ENCODE measurements around the gene LDHAL6B. TPM values are rescaled to one million over a fixed set of nuclear protein-coding genes. Genes with fewer than 3 reads are reported as not detected.

LDHAL6B gene
- total RNA-seq, 1 donor from 2014 or later = not detected

GRCh38 chr15:59232476-59232875 is 25.8 kb downstream of the LDHAL6B start:
- ChIA-PET CTCF (interaction anchor here (0.8 kb wide), 1 partner anchor 10 kb away, joined by 3 read pairs; no protein-coding TSS in a partner anchor), POLR2A (no interaction called here)
- no peak for DNase-seq
- no peak for ATAC-seq (ENCODE audit: low read depth)
- no peaks in the 10 kb centered on the region for H3K27me3 Mint-ChIP-seq
- TF ChIP-seq CTCF (IDR thresholded peaks at IDR 0.05) = no peak
- no peaks in the 10 kb centered on the region for H3K9me3 Mint-ChIP-seq
- peaks cover 28% of the 10 kb centered on the region for H3K4me1 Mint-ChIP-seq
- peak overlapping the region; percentile 30 for H3K27ac Mint-ChIP-seq
- intact Hi-C loops (cut with micrococcal nuclease) = no loop called here
- H3K4me3 Mint-ChIP-seq = no peak overlapping the region
- H3K36me3 Mint-ChIP-seq (ENCODE audit: low read depth) = peaks cover 47% of the 10 kb centered on the region

- DNase-seq = no peak
- Mint-ChIP-seq H3K4me3 (peak overlapping the region; percentile 65), H3K36me3 (ENCODE audit: low read depth) (peaks cover 39% of the 10 kb centered on the region), H3K4me1 (peaks cover 45% of the 10 kb centered on the region), H3K27ac (peak overlapping the region; percentile 88), H3K9me3 (no peaks in the 10 kb centered on the region), H3K27me3 (no peaks in the 10 kb centered on the region)
- POLR2A ChIA-PET = interaction anchor here (0.7 to 2.3 kb wide), 4 partner anchors 60 to 293 kb away, joined by 3 to 12 read pairs (median 5); no protein-coding TSS in a partner anchor
- CTCF ChIA-PET = interaction anchor here (2.7 kb wide), 1 partner anchor 10 kb away, joined by 14 read pairs; no protein-coding TSS in a partner anchor
- TF ChIP-seq CTCF (IDR thresholded peaks at IDR 0.05) = no peak
- intact Hi-C loops (cut with micrococcal nuclease) = loop anchor here (5.0 kb wide), 1 partner anchor 59 kb away; no protein-coding TSS in a partner anchor
- no peak for ATAC-seq (ENCODE audit: low read depth)
Measured at GRCh38 chr15:59236394-59236793, 29.8 kb downstream of the LDHAL6B start.

- Mint-ChIP-seq H3K4me3 (peak overlapping the region; percentile 48), H3K36me3 (ENCODE audit: low read depth) (peaks cover 36% of the 10 kb centered on the region), H3K9me3 (no peaks in the 10 kb centered on the region), H3K27ac (peak overlapping the region; percentile 88), H3K27me3 (no peaks in the 10 kb centered on the region), H3K4me1 (peaks cover 46% of the 10 kb centered on the region)
- DNase-seq (no peak), ATAC-seq (ENCODE audit: low read depth) (peak; percentile 84)
- POLR2A ChIA-PET = interaction anchor here (0.5 to 2.3 kb wide), 8 partner anchors 10 to 291 kb away, joined by 3 to 12 read pairs (median 4); no protein-coding TSS in a partner anchor
- intact Hi-C loops (cut with micrococcal nuclease) = loop anchor here (1.0 to 5.0 kb wide), 4 partner anchors 14 to 176 kb away; no protein-coding TSS in a partner anchor
- TF ChIP-seq CTCF (IDR thresholded peaks at IDR 0.05) = no peak
- CTCF ChIA-PET = interaction anchor here (1.1 to 2.7 kb wide), 4 partner anchors 9 to 175 kb away, joined by 3 to 14 read pairs (median 4); no protein-coding TSS in a partner anchor
Measured at GRCh38 chr15:59237119-59237855, 30.6 kb downstream of the LDHAL6B start.

- Mint-ChIP-seq H3K27ac (peak overlapping the region; percentile 88), H3K4me1 (peaks cover 43% of the 10 kb centered on the region), H3K27me3 (no peaks in the 10 kb centered on the region), H3K9me3 (no peaks in the 10 kb centered on the region), H3K36me3 (ENCODE audit: low read depth) (peaks cover 33% of the 10 kb centered on the region), H3K4me3 (peak overlapping the region; percentile 48)
- ChIA-PET POLR2A (interaction anchor here (0.6 to 2.3 kb wide), 8 partner anchors 10 to 212 kb away, joined by 3 to 12 read pairs (median 4); no protein-coding TSS in a partner anchor), CTCF (interaction anchor here (1.1 to 2.7 kb wide), 4 partner anchors 9 to 175 kb away, joined by 3 to 14 read pairs (median 4); no protein-coding TSS in a partner anchor)
- DNase-seq (no peak), ATAC-seq (ENCODE audit: low read depth) (peak; percentile 21)
- no peak for TF ChIP-seq CTCF (IDR thresholded peaks at IDR 0.05)
- intact Hi-C loops (cut with micrococcal nuclease) = loop anchor here (1.0 to 5.0 kb wide), 4 partner anchors 13 to 175 kb away; no protein-coding TSS in a partner anchor
Measured at GRCh38 chr15:59237924-59238331, 31.3 kb downstream of the LDHAL6B start.

GRCh38 chr15:59240036-59240435 is 33.4 kb downstream of the LDHAL6B start:
- H3K27me3 Mint-ChIP-seq = no peaks in the 10 kb centered on the region
- H3K9me3 Mint-ChIP-seq = no peaks in the 10 kb centered on the region
- POLR2A ChIA-PET = interaction anchor here (1.1 kb wide), 1 partner anchor 7 kb away, joined by 3 read pairs; no protein-coding TSS in a partner anchor
- no peak for ATAC-seq (ENCODE audit: low read depth)
- no peak overlapping the region for H3K27ac Mint-ChIP-seq
- no peak overlapping the region for H3K4me3 Mint-ChIP-seq
- intact Hi-C loops (cut with micrococcal nuclease) = loop anchor here (5.0 kb wide), 1 partner anchor 263 kb away; no protein-coding TSS in a partner anchor
- peaks cover 59% of the 10 kb centered on the region for H3K4me1 Mint-ChIP-seq
- H3K36me3 Mint-ChIP-seq (ENCODE audit: low read depth) = peaks cover 28% of the 10 kb centered on the region
- TF ChIP-seq CTCF (IDR thresholded peaks at IDR 0.05) = no peak
- CTCF ChIA-PET = interaction anchor here (1.0 kb wide), 1 partner anchor 7 kb away, joined by 7 read pairs; no protein-coding TSS in a partner anchor
- no peak for DNase-seq
